HL-60 (cell line): Measurements from ENCODE around the gene ZNF507.

Experiments
- GABPA ChIP-seq: IDR thresholded peaks from 2 replicates; pipeline ENCODE4 v1.6.1; 2012; ENCODE audit warnings: low read depth
- POLR2AphosphoS5 ChIP-seq: IDR thresholded peaks from 2 replicates; pipeline ENCODE4 v1.6.1; 2012; ENCODE audit warnings: low read depth
- TF ChIP-seq, protein P1 (sequence below): IDR thresholded peaks from one replicate; pipeline ENCODE4 v1.5.1; 2011; ENCODE audit warnings: low read length, control low read depth, inconsistent platforms; ENCODE audit not compliant: insufficient read depth

DNA sequence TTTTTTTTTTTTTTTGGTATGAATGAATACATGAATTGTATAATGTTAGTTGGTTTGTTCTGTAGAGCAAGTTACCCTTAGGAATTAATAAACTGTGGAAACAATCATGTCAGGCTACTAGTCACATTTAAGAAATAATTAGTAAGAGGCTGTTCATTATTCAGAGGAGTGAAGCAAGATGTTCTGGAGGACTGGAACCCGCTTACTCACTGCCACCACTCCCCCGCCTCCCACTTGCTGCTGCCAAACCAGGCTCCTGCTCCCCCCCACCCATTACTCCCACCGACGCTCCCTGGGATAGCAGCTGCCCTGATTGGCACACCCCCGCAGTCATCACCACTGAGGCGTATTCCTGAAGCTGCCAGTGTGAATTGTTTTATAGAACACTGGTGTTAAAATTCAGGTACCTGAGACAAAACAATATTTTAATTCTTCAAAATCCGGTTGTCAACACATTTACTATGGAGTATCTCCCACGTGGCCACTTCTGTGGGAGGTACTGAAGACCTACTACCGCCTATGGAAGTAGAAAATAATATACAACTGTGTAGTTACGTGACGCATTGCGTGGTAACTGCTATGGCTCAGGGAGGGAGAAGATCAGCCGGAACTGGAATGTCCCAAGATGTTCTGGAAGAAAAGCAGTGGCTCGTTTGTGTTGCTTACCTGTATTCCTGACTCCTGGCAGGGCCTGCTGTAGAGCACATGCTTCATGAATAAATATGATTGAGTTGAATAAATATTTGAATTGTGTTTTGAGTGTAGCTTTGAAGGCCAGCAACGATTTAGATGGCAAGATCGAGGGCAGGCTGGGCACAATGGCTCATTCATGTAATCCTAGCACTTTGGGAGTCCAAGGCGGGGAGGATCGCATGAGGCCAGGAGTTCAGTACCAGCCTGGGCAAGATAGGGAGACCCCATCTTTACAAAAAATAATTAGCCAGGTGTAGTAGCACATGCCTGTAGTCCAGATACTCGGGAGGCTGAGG lies 61.9 kb downstream of the ZNF507 start:
- TF ChIP-seq, protein P1, sequence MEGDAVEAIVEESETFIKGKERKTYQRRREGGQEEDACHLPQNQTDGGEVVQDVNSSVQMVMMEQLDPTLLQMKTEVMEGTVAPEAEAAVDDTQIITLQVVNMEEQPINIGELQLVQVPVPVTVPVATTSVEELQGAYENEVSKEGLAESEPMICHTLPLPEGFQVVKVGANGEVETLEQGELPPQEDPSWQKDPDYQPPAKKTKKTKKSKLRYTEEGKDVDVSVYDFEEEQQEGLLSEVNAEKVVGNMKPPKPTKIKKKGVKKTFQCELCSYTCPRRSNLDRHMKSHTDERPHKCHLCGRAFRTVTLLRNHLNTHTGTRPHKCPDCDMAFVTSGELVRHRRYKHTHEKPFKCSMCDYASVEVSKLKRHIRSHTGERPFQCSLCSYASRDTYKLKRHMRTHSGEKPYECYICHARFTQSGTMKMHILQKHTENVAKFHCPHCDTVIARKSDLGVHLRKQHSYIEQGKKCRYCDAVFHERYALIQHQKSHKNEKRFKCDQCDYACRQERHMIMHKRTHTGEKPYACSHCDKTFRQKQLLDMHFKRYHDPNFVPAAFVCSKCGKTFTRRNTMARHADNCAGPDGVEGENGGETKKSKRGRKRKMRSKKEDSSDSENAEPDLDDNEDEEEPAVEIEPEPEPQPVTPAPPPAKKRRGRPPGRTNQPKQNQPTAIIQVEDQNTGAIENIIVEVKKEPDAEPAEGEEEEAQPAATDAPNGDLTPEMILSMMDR: no peak
- no peak for TF ChIP-seq GABPA
- TF ChIP-seq POLR2AphosphoS5: no peak
